ENCODE measurements around the gene PLEKHO1.

DNA sequence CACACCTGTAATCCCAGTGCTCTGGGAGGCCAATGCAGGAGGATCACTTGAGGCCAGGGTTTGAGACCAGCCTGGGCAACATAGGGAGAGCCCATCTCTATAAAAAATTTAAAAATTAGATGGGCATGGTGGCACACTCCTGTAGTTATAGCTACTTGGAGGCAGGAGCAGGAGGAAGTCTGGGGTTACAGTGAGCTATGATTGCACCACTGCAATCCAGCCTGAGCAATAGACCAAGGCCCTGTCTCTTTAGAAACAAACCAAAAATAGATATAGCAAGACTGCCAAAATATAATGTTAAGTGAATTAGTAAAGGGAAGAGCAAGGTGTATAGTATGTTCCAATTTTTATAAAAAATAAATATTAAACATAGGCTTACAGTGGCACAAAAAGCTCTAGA lies 28.8 kb downstream of the PLEKHO1 start:
- TF ChIP-seq POLR2AphosphoS5 (IDR thresholded peaks at IDR 0.05; ENCODE audit: low read depth, low read length): no peak
- TF ChIP-seq, protein P1, sequence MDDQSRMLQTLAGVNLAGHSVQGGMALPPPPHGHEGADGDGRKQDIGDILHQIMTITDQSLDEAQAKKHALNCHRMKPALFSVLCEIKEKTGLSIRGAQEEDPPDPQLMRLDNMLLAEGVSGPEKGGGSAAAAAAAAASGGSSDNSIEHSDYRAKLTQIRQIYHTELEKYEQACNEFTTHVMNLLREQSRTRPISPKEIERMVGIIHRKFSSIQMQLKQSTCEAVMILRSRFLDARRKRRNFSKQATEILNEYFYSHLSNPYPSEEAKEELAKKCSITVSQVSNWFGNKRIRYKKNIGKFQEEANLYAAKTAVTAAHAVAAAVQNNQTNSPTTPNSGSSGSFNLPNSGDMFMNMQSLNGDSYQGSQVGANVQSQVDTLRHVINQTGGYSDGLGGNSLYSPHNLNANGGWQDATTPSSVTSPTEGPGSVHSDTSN (IDR thresholded peaks at IDR 0.05): no peak
- no peak for TF ChIP-seq GABPA (IDR thresholded peaks at IDR 0.05; ENCODE audit: low read depth)
- TF ChIP-seq, protein P2, sequence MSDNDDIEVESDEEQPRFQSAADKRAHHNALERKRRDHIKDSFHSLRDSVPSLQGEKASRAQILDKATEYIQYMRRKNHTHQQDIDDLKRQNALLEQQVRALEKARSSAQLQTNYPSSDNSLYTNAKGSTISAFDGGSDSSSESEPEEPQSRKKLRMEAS (IDR thresholded peaks at IDR 0.05; ENCODE audit: low read depth): no peak
- no peak for TF ChIP-seq RAD21 (IDR thresholded peaks at IDR 0.05; ENCODE audit: low read length)
- TF ChIP-seq, protein P3, sequence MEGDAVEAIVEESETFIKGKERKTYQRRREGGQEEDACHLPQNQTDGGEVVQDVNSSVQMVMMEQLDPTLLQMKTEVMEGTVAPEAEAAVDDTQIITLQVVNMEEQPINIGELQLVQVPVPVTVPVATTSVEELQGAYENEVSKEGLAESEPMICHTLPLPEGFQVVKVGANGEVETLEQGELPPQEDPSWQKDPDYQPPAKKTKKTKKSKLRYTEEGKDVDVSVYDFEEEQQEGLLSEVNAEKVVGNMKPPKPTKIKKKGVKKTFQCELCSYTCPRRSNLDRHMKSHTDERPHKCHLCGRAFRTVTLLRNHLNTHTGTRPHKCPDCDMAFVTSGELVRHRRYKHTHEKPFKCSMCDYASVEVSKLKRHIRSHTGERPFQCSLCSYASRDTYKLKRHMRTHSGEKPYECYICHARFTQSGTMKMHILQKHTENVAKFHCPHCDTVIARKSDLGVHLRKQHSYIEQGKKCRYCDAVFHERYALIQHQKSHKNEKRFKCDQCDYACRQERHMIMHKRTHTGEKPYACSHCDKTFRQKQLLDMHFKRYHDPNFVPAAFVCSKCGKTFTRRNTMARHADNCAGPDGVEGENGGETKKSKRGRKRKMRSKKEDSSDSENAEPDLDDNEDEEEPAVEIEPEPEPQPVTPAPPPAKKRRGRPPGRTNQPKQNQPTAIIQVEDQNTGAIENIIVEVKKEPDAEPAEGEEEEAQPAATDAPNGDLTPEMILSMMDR (IDR thresholded peaks at IDR 0.05): no peak
- TF ChIP-seq, protein P4, sequence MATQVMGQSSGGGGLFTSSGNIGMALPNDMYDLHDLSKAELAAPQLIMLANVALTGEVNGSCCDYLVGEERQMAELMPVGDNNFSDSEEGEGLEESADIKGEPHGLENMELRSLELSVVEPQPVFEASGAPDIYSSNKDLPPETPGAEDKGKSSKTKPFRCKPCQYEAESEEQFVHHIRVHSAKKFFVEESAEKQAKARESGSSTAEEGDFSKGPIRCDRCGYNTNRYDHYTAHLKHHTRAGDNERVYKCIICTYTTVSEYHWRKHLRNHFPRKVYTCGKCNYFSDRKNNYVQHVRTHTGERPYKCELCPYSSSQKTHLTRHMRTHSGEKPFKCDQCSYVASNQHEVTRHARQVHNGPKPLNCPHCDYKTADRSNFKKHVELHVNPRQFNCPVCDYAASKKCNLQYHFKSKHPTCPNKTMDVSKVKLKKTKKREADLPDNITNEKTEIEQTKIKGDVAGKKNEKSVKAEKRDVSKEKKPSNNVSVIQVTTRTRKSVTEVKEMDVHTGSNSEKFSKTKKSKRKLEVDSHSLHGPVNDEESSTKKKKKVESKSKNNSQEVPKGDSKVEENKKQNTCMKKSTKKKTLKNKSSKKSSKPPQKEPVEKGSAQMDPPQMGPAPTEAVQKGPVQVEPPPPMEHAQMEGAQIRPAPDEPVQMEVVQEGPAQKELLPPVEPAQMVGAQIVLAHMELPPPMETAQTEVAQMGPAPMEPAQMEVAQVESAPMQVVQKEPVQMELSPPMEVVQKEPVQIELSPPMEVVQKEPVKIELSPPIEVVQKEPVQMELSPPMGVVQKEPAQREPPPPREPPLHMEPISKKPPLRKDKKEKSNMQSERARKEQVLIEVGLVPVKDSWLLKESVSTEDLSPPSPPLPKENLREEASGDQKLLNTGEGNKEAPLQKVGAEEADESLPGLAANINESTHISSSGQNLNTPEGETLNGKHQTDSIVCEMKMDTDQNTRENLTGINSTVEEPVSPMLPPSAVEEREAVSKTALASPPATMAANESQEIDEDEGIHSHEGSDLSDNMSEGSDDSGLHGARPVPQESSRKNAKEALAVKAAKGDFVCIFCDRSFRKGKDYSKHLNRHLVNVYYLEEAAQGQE (IDR thresholded peaks at IDR 0.05; ENCODE audit: low read depth, low read length): no peak
- no peak for TF ChIP-seq YY1 (IDR thresholded peaks at IDR 0.05; ENCODE audit: low read depth)
- TF ChIP-seq JUND (IDR thresholded peaks at IDR 0.05): no peak
- no peak for TF ChIP-seq NRF1 (IDR thresholded peaks at IDR 0.05; ENCODE audit: low read depth, low read length)
- TF ChIP-seq RFX5 (IDR thresholded peaks at IDR 0.05; ENCODE audit: low read length): no peak
- TF ChIP-seq SIN3A (IDR thresholded peaks at IDR 0.05; ENCODE audit: borderline replicate concordance, low read depth, low read length): no peak
- no peak for TF ChIP-seq EP300 (IDR thresholded peaks at IDR 0.05; ENCODE audit: borderline replicate concordance in 1 of 2, low read depth in 1 of 2, low read length in 1 of 2)
